ENCODE data around the gene NRXN2. TPM values are rescaled to one million over a fixed set of nuclear protein-coding genes. Genes with fewer than 3 reads are reported as not detected.
A peak's percentile ranks its signal among the peaks of the same experiment; 100 is the strongest.

Gene NRXN2
- total and polyA plus RNA-seq, 10 of the 15 experiments (the other 5 are each of a cell fraction or from before 2014, with no cell fraction given): 0.03 to 1.4 (median 0.23) TPM

GRCh38 chr11:64767344-64768299, 44.6 kb upstream of the NRXN2 start:
- intact Hi-C loops (cut with micrococcal nuclease; ENCODE audit: unreplicated experiment) (loop anchor here (2.0 kb wide), 1 partner anchor 25 kb away; no protein-coding TSS in a partner anchor), in situ Hi-C loops (cut with MboI) (no loop called here)
- DNase-seq (ENCODE audit: low read depth, low spot score): no peak
- no TSS peak for BruUV-seq (replicated peaks)
- peak; percentile 56 for ATAC-seq
- Histone ChIP-seq H3K36me3 (ENCODE audit: control insufficient read depth in 2 of 2, insufficient read depth in 2 of 2, low read length in 1 of 2) (peaks cover 52 to 61% of the 10 kb centered on the region in 2 experiments), H3K4me3 (no peak overlapping the region), H3K4me1 (ENCODE audit: control insufficient read depth, insufficient read depth, low read length) (peaks cover 24% of the 10 kb centered on the region), H3K9me3 (replicated peaks; ENCODE audit: control insufficient read depth, insufficient read depth, low read length) (no peaks in the 10 kb centered on the region), H3K79me2 (ENCODE audit: control insufficient read depth, insufficient read depth, low read length) (peaks cover 23% of the 10 kb centered on the region), H3K27me3 (replicated peaks in 1 of 2; ENCODE audit: control insufficient read depth in 2 of 2, insufficient read depth in 2 of 2, low read length in 1 of 2) (no peaks in the 10 kb centered on the region), H3K4me2 (ENCODE audit: control insufficient read depth, insufficient read depth) (no peak overlapping the region), H3K27ac (ENCODE audit: control insufficient read depth, insufficient read depth) (no peak overlapping the region), H3K9ac (ENCODE audit: control insufficient read depth, insufficient read depth, low read length) (no peak overlapping the region), H2AFZ (ENCODE audit: control insufficient read depth, low read depth, low read length) (no peak overlapping the region), H4K20me1 (ENCODE audit: control insufficient read depth, insufficient read depth) (peaks cover 28% of the 10 kb centered on the region)
- ChIA-PET RAD21 (ENCODE audit: unreplicated experiment) (no interaction called here), SMC1A (ENCODE audit: uncharacterized antibody, unreplicated experiment) (no interaction called here), CTCF (interaction anchor here (1.1 to 1.9 kb wide), 4 partner anchors 18 to 126 kb away, joined by 3 to 6 read pairs (median 4); no protein-coding TSS in a partner anchor), POLR2A (no interaction called here)
- 49% methylated on average over 19 of the region's 19 CpGs for WGBS (ENCODE audit: insufficient coverage, insufficient replicate concordance, low lambda C conversion rate, missing lambda C conversion rate)
- no peak for FAIRE-seq
- TF ChIP-seq POLR2AphosphoS2 (IDR thresholded peaks at IDR 0.05; ENCODE audit: low read depth, low read length) (peak; percentile 43; the same call in 1 of the 2 replicates), SMC3 (IDR thresholded peaks at IDR 0.05; ENCODE audit: borderline replicate concordance, low read length) (peak; percentile 27; the same call in 1 of the 2 replicates), HDGF (IDR thresholded peaks at IDR 0.05) (peak; percentile 55; the same call in 1 of the 2 replicates), POLR2AphosphoS5 (IDR thresholded peaks at IDR 0.05; ENCODE audit: low read length) (peak; percentile 75; the same call in 1 of the 2 replicates), POLR2A (IDR thresholded peaks at IDR 0.05; ENCODE audit: low read depth, low read length) (peak; percentile 70), GATAD2B (conservative IDR thresholded peaks at IDR 0.05; ENCODE audit: low read depth) (no peak), CHD1 (IDR thresholded peaks at IDR 0.05; ENCODE audit: low read depth, low read length) (no peak), CTCF (IDR thresholded peaks at IDR 0.05 in 2 of 3, conservative IDR thresholded peaks at IDR 0.05 in 1 of 3; ENCODE audit: control insufficient read depth in 2 of 3, extremely low read depth in 1 of 3, insufficient read depth in 1 of 3, low read depth in 3 of 3, low read length in 3 of 3) (peak; percentile 55 to 84 (median 72)), NFIC (IDR thresholded peaks at IDR 0.05; ENCODE audit: low read depth, low read length) (no peak), ZNF687 (IDR thresholded peaks at IDR 0.05) (no peak), ZNF384 (IDR thresholded peaks at IDR 0.05; ENCODE audit: borderline replicate concordance, low read depth, low read length) (no peak), RAD21 (IDR thresholded peaks at IDR 0.05; ENCODE audit: insufficient read depth, low read depth, low read length) (0 out of 2 replicates have a peak, but pooled peaks have one; percentile 34)
